H1 (cell line): ENCODE results near the gene TOM1L2. TPM values are rescaled to one million over a fixed set of nuclear protein-coding genes. Genes with fewer than 3 reads are reported as not detected.

Experiments used
- CTCF ChIA-PET: fragments of 300-600 bp; sonication (Branson Sonifier 250); formaldehyde crosslinking; loops from one replicate; lab custom pipeline; 2021; ENCODE audit not compliant: partially characterized antibody; lab: Charles Lee
- POLR2A ChIA-PET: fragments of 300-600 bp; sonication (Branson Sonifier 250); formaldehyde crosslinking; loops from one replicate; lab custom pipeline; 2021; ENCODE audit warnings: inconsistent platforms; ENCODE audit not compliant: partially characterized antibody; lab: Charles Lee
- DNase-seq, 2 experiments: peaks; one replicate each; pipeline versions ENCODE4 v3.0.0 to v3.0.0-alpha.2; 2010 to 2022; ENCODE audit warnings: low spot score in 2 of 2, low read depth in 1 of 2, mixed read lengths in 1 of 2
- FAIRE-seq: peaks from 2 replicates; lab custom pipeline; 2011; peaks lifted over from hg19 to GRCh38; lab: Jason Lieb, UNC
- H2AFZ ChIP-seq: 2 replicates; pipeline ENCODE4 v1.8.1; 2012; ENCODE audit warnings: low read length, inconsistent platforms
- H2AK5ac ChIP-seq: 2 replicates; pipeline ENCODE4 v1.6.1; 2013; ENCODE audit warnings: low read depth, low read length
- H2BK120ac ChIP-seq: replicated peaks from 2 replicates; pipeline ENCODE3; 2013; ENCODE audit warnings: low read depth, low read length, inconsistent platforms
- H2BK12ac ChIP-seq: 2 replicates; pipeline ENCODE4 v1.6.1; 2013; ENCODE audit warnings: low read depth, low read length
- H2BK15ac ChIP-seq: 2 replicates; pipeline ENCODE4 v1.6.1; 2013; ENCODE audit warnings: low read length
- H2BK20ac ChIP-seq: 2 replicates; pipeline ENCODE4 v1.6.1; 2013; ENCODE audit warnings: low read length
- H2BK5ac ChIP-seq: 2 replicates; pipeline ENCODE4 v1.6.1; 2013; ENCODE audit warnings: low read depth, low read length
- H3K14ac ChIP-seq: 2 replicates; pipeline ENCODE4 v1.6.1; 2013; ENCODE audit warnings: inconsistent platforms; ENCODE audit not compliant: insufficient read length
- H3K18ac ChIP-seq: 2 replicates; pipeline ENCODE4 v1.6.1; 2013; ENCODE audit warnings: low read length; ENCODE audit errors: extremely low read depth
- H3K23ac ChIP-seq: 2 replicates; pipeline ENCODE4 v1.6.1; 2013; ENCODE audit warnings: inconsistent platforms; ENCODE audit not compliant: insufficient read length
- H3K23me2 ChIP-seq: 2 replicates; pipeline ENCODE4 v1.6.1; 2013; ENCODE audit warnings: low read depth, low read length
- H3K27ac ChIP-seq: 2 replicates; pipeline ENCODE4 v1.6.1; 2011; ENCODE audit warnings: low read depth, low read length, inconsistent platforms
- H3K27me3 ChIP-seq, 4 experiments: replicated peaks in 1 of 4; 1 replicate in 1 of 4; 2 replicates in 3 of 4; pipeline versions ENCODE4 v1.6.1 to v1.8.1; 2011 to 2013; ENCODE audit warnings: low read length in 3 of 4, mild to moderate bottlenecking in 3 of 4, inconsistent platforms in 2 of 4, mixed read lengths in 2 of 4, moderate library complexity in 1 of 4; ENCODE audit not compliant: control insufficient read depth in 3 of 4, insufficient read depth in 3 of 4; ENCODE audit errors: extremely low read depth in 1 of 4
- H3K36me3 ChIP-seq, 4 experiments: 2 replicates each; pipeline versions ENCODE4 v1.6.1 to v1.8.1; 2011 to 2013; ENCODE audit warnings: mild to moderate bottlenecking in 4 of 4, low read length in 3 of 4, moderate library complexity in 2 of 4, control low read depth in 1 of 4, inconsistent platforms in 1 of 4; ENCODE audit not compliant: insufficient read depth in 4 of 4, control insufficient read depth in 2 of 4
- H3K4ac ChIP-seq: replicated peaks from 2 replicates; pipeline ENCODE3; 2013; ENCODE audit warnings: low read length, low read depth, mixed read lengths, inconsistent platforms; ENCODE audit not compliant: insufficient read length
- H3K4me1 ChIP-seq, 4 experiments: replicated peaks in 1 of 4; 1 replicate in 1 of 4; 2 replicates in 3 of 4; pipeline versions ENCODE4 v1.6.1 to v1.8.1; 2011 to 2013; ENCODE audit warnings: low read length in 3 of 4, inconsistent platforms in 2 of 4, mixed read lengths in 1 of 4; ENCODE audit not compliant: insufficient read depth in 4 of 4, control insufficient read depth in 3 of 4
- H3K4me2 ChIP-seq, 2 experiments: 2 replicates each; pipeline versions ENCODE4 v1.6.1 to v1.8.1; 2011 to 2013; ENCODE audit warnings: low read depth in 2 of 2, low read length in 2 of 2, control low read depth in 1 of 2, inconsistent platforms in 1 of 2, mild to moderate bottlenecking in 1 of 2; ENCODE audit not compliant: insufficient read depth in 1 of 2
- H3K4me3 ChIP-seq, 4 experiments: fragments of 200-600, 300-600 bp in 1 of 4; sonication (generic), shearing (Covaris generic), sonication (Bioruptor Twin) in 1 of 4; 2 replicates each; pipeline versions ENCODE4 v1.5.1 to v1.8.1; 2011 to 2016; ENCODE audit warnings: low read length in 4 of 4, low read depth in 3 of 4, control low read depth in 2 of 4, inconsistent platforms in 2 of 4, mild to moderate bottlenecking in 2 of 4, mixed read lengths in 1 of 4, moderate library complexity in 1 of 4; ENCODE audit not compliant: insufficient read depth in 2 of 4; ENCODE audit errors: extremely low read depth in 1 of 4
- H3K56ac ChIP-seq: replicated peaks from 2 replicates; pipeline ENCODE3; 2013; ENCODE audit warnings: low read depth, mild to moderate bottlenecking, mixed read lengths, low read length, inconsistent platforms; ENCODE audit not compliant: insufficient read length
- H3K79me1 ChIP-seq: 2 replicates; pipeline ENCODE4 v1.6.1; 2013; ENCODE audit warnings: low read depth, low read length, control low read depth
- H3K79me2 ChIP-seq, 2 experiments: 2 replicates each; pipeline versions ENCODE4 v1.6.1 to v1.8.1; 2012 to 2013; ENCODE audit warnings: low read length in 2 of 2, mild to moderate bottlenecking in 2 of 2, inconsistent platforms in 1 of 2; ENCODE audit not compliant: insufficient read depth in 2 of 2, control insufficient read depth in 1 of 2
- H3K9ac ChIP-seq, 4 experiments: replicated peaks in 1 of 4; 1 replicate in 1 of 4; 2 replicates in 3 of 4; pipeline versions ENCODE4 v1.6.1 to v1.8.1; 2011 to 2013; ENCODE audit warnings: low read depth in 3 of 4, low read length in 3 of 4, control low read depth in 2 of 4, mild to moderate bottlenecking in 2 of 4, moderate library complexity in 2 of 4, inconsistent platforms in 1 of 4; ENCODE audit errors: extremely low read depth in 1 of 4
- H3K9me3 ChIP-seq, 2 experiments: 2 replicates each; pipeline versions ENCODE4 v1.6.1 to v1.8.1; 2012 to 2013; ENCODE audit warnings: mild to moderate bottlenecking in 2 of 2, moderate library complexity in 2 of 2, control low read depth in 1 of 2, inconsistent platforms in 1 of 2, low read depth in 1 of 2, low read length in 1 of 2, mixed read lengths in 1 of 2; ENCODE audit not compliant: insufficient read depth in 2 of 2
- H4K20me1 ChIP-seq, 2 experiments: replicated peaks in 1 of 2; 2 replicates each; pipeline versions ENCODE3 to v1.8.1; 2011 to 2013; ENCODE audit warnings: inconsistent platforms in 2 of 2, low read length in 2 of 2, mild to moderate bottlenecking in 1 of 2; ENCODE audit not compliant: insufficient read depth in 2 of 2, control insufficient read depth in 1 of 2
- H4K5ac ChIP-seq: 2 replicates; pipeline ENCODE4 v1.6.1; 2013; ENCODE audit warnings: low read length, low read depth, mixed read lengths, inconsistent platforms; ENCODE audit not compliant: insufficient read length
- H4K8ac ChIP-seq: 2 replicates; pipeline ENCODE4 v1.8.0; 2013; ENCODE audit warnings: mild to moderate bottlenecking, moderate library complexity, low read length, inconsistent platforms; ENCODE audit not compliant: insufficient read depth; ENCODE audit errors: extremely low read depth
- H4K91ac ChIP-seq: replicated peaks from 2 replicates; pipeline ENCODE3; 2013; ENCODE audit warnings: low read length, mixed read lengths, inconsistent platforms; ENCODE audit not compliant: insufficient read length
- CEBPB ChIP-seq: IDR thresholded peaks from 2 replicates; pipeline ENCODE4 v1.6.1; 2012; ENCODE audit warnings: low read depth, low read length
- HDAC6 ChIP-seq: IDR thresholded peaks from one replicate; pipeline ENCODE4 v1.7.1; 2012; ENCODE audit warnings: low read depth, mild to moderate bottlenecking, inconsistent platforms, low read length, moderate library complexity
- NRF1 ChIP-seq: IDR thresholded peaks from 2 replicates; pipeline ENCODE4 v1.6.1; 2011; ENCODE audit warnings: mild to moderate bottlenecking, low read depth, low read length, improper control_type of control experiment
- POLR2AphosphoS5 ChIP-seq: IDR thresholded peaks from 2 replicates; pipeline ENCODE4 v1.6.1; 2011; ENCODE audit warnings: low read depth, low read length
- TBP ChIP-seq: IDR thresholded peaks from 2 replicates; pipeline ENCODE4 v1.6.1; 2011; ENCODE audit warnings: low read depth, low read length, improper control_type of control experiment
- WGBS, 2 experiments: shearing (Covaris generic) in 1 of 2; methylation state at CpG; one replicate each; pipeline versions ENCODE4 v1.1.6 to v1.1.7; 2013 to 2015; ENCODE audit warnings: low lambda C conversion rate in 2 of 2, mixed read lengths in 2 of 2, inconsistent platforms in 1 of 2, low coverage in 1 of 2, missing lambda C conversion rate in 1 of 2; ENCODE audit not compliant: insufficient replicate concordance in 2 of 2, insufficient coverage in 1 of 2, insufficient read length in 1 of 2; ENCODE audit errors: extremely low coverage in 1 of 2, missing lambda C conversion rate in 1 of 2; 5-methylcytosine and 5-hydroxymethylcytosine counted together
- polyA plus RNA-seq, 7 experiments: library from polyadenylated mRNA; depleted of rRNA in 3 of 7; stranded (reverse) in 5 of 7; unstranded in 2 of 7; fragments of >200 nt in 5 of 7; fragments of 200-250 nt in 2 of 7; gene quantifications; 1 replicate in 5 of 7; 2 replicates in 1 of 7; 4 replicates in 1 of 7; pipeline versions ENCODE4 v1.2.1 to v1.2.3, GENCODE V29; 2011 to 2013; ENCODE audit warnings: missing spikeins in 2 of 7, mixed read lengths in 2 of 7
- total RNA-seq: library from RNA; stranded (reverse); fragmentation: NEBNext Ultra II Directional; extraction: Animal tissue kit (Norgen Biotek cat#: 25700); gene quantifications from 2 replicates; pipeline ENCODE4 v1.2.1, GENCODE V29; 2021

TOM1L2 gene
- total and polyA plus RNA-seq, 2 of the 8 experiments (the other 6 are each of a cell fraction or from before 2014, with no cell fraction given), result 2.0 to 3.4 TPM

DNA sequence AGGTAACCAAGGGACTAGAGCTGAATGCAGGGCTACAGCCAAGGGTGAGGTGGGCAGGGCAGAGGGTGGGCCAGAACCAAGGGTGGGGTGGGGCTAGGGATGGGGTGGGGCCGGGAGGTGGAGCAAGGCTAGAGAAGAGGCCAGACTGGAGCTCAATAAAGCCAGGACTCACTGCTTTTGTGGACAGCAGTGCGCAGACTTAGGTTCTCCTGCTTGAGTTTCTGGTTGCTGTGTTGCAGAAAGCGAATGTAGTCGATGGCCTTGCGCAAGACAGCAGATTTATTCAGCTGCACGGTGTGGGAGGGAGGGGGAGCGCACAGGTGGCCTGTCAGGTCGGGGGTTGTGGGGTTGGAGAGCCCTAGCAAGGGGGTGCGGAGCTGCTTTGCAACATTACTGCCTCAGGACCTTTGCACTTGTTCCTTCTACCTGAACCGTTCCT is 154.1 kb downstream of the TOM1L2 start:
- peaks cover 23 to 60% (median 41%) of the 10 kb centered on the region in 4 experiments; a peak in 7 of 8 replicates for H3K36me3 ChIP-seq
- TF ChIP-seq POLR2AphosphoS5, result 0 out of 2 replicates have a peak, but pooled peaks have one; percentile 6
- no peak for TF ChIP-seq NRF1
- no peak for TF ChIP-seq TBP
- TF ChIP-seq CEBPB, result peak; percentile 25; the same call in 1 of the 2 replicates
- TF ChIP-seq HDAC6, result no peak
- H4K20me1 ChIP-seq, result peaks cover 34 to 50% of the 10 kb centered on the region in 2 experiments
- peak overlapping the region; percentile 49; the same call in 1 of the 2 replicates for H2BK5ac ChIP-seq
- peaks cover 4 to 28% of the 10 kb centered on the region in 2 experiments; a peak in 3 of 4 replicates for H3K79me2 ChIP-seq
- H3K23me2 ChIP-seq, result no peaks in the 10 kb centered on the region; the same call in 1 of the 2 replicates
- H2BK15ac ChIP-seq, result peak overlapping the region; percentile 19; the same call in 1 of the 2 replicates
- no peak overlapping the region for H2AFZ ChIP-seq
- no peak overlapping the region for H3K4me2 ChIP-seq
- peaks cover 31% of the 10 kb centered on the region for H3K79me1 ChIP-seq
- no peak overlapping the region for H3K9ac ChIP-seq
- 86% methylated on average over 8 of the region's 10 CpGs; no CpG with 5 or more reads in 1 of the 2 experiments for WGBS, 2 experiments
- no peak overlapping the region for H4K5ac ChIP-seq
- peaks cover 0 to 19% (median 11%) of the 10 kb centered on the region in 4 experiments; a peak in 6 of 7 replicates for H3K4me1 ChIP-seq
- no peak overlapping the region for H4K91ac ChIP-seq
- H3K4me3 ChIP-seq, result no peak overlapping the region
- no peak overlapping the region for H2BK20ac ChIP-seq
- ChIA-PET POLR2A (interaction anchor here (0.9 to 24.7 kb wide), 5 partner anchors 9 to 37 kb away, joined by 3 to 532 read pairs (median 5); partner anchors contain the start of gene SREBF1), CTCF (interaction anchor here (1.0 to 18.1 kb wide), 7 partner anchors 13 to 148 kb away, joined by 3 to 375 read pairs (median 3); partner anchors contain the start of gene SREBF1)
- no peaks in the 10 kb centered on the region; a peak in 1 of 7 replicates for H3K27me3 ChIP-seq
- H2AK5ac ChIP-seq, result no peak overlapping the region
- H3K4ac ChIP-seq, result no peak overlapping the region
- H3K27ac ChIP-seq, result no peak overlapping the region
- FAIRE-seq (no peak), DNase-seq (no peak)
- H4K8ac ChIP-seq, result no peak overlapping the region
- H3K23ac ChIP-seq, result no peak overlapping the region
- H3K18ac ChIP-seq, result peak overlapping the region; percentile 25
- no peak overlapping the region for H2BK120ac ChIP-seq
- no peak overlapping the region for H3K14ac ChIP-seq
- no peak overlapping the region for H2BK12ac ChIP-seq
- no peaks in the 10 kb centered on the region for H3K9me3 ChIP-seq
- H3K56ac ChIP-seq, result no peak overlapping the region
